RPMI7951 (cell line): Measurements from ENCODE around the gene ABTB2. TPM values are rescaled to one million over a fixed set of nuclear protein-coding genes. Genes with fewer than 3 reads are reported as not detected.
A peak's percentile ranks its signal among the peaks of the same experiment; 100 is the strongest.

Source experiments
- DNase-seq: peaks from one replicate; pipeline ENCODE4 v3.0.0-alpha.2; 2012; ENCODE audit warnings: low read depth
- total RNA-seq: library from RNA; depleted of rRNA; stranded (reverse); fragments of >200 nt; shearing (Covaris generic); gene quantifications from 2 replicates; pipeline ENCODE4 v1.2.3, GENCODE V29; 2014

The ABTB2 gene
- total RNA-seq, 1 experiment from 2014 or later, result 2.8 TPM

- DNase-seq, result no peak
Observed at GRCh38 chr11:34169686-34170085, 188.1 kb downstream of the ABTB2 start.

- DNase-seq, result no peak
Observed at GRCh38 chr11:34168642-34169420, 189.0 kb downstream of the ABTB2 start.

- no peak for DNase-seq
Observed at GRCh38 chr11:34167961-34168360, 189.8 kb downstream of the ABTB2 start.

DNA sequence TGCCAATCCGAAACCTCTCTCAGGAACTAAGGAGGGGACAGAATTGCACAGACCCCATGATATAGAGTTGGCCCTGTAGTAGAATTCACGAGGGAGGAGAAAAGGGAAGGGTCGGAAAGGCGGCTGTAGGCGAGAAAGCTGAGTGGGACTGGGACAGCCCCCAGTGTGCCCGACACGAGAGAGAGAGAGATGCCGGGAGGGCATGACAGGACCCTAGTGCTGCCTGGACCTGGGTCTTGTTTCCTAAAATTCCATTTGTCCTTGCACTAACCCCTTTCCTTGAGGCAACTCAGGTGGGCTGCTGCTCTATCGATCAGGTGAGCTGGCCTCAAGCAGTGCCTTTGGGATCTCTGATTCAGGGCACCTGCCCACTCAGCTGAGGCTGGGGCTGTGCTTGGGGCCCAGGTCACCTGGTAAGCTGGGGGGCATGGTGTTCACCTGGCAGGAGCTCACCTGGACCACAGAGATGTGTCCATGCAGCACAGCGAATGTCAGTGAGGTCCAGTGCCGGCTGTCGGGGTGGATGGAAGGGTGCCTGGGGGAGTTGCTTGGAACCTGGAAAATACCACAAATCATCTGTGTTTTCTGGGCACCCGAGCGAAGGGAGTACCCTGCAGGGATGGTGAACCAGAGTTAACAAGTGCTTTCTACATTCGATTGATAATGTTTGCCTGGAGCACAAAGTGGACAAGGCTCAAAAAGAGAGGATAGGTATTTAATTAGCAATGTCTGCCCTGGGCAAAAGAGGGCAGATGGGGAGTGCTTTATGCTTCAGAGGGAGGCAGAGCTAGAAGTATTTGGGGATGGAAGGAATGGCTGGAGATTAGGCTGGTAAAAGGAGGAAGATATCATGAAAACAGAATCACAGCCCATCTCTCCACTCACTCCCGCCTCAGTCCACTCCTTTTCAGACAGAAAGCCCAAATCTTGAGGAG lies 190.7 kb downstream of the ABTB2 start:
- DNase-seq, result no peak

- peak; percentile 66 for DNase-seq
Observed at GRCh38 chr11:34165786-34166555, 191.8 kb downstream of the ABTB2 start.

DNA sequence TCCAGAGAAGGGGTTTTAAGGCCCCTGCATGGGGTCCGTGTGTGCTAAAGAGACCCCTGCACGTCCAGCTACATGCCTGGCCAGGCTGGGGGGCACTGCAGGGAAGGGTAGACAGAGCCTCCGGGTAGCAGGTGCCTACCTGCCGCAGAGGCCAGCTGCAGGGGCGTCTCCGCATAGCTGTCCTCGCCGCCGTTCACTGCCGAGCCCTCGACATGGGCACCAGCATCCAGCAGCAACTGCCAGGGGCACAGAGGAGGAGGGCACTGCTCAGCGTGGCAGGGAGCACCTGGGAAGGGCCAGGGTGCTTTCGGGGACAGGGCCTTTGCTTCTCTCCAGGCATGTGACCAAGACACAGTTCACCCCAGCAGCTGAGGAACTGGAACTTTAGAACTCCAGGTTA lies 192.7 kb downstream of the ABTB2 start:
- no peak for DNase-seq

GRCh38 chr11:34162856-34163255 lies 195.0 kb downstream of the ABTB2 start:
- DNase-seq, result no peak

DNA sequence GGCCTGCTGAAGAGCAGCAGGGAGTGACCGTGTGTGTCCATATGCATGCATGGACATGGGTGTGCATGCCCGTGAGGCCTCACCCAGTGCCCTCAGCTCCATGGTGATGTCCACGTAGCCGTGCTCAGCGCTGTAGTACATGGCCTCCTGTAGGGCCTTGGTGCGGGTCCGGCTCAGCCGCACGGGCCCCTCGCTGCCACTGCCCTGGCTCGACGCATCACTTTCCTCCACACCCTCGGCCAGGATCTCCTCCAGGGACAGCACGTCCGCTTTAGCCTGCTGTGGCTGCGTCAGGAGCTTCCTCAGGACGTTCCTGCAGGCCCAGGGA lies 195.4 kb downstream of the ABTB2 start:
- DNase-seq, result no peak

- DNase-seq, result peak; percentile 27
Observed at GRCh38 chr11:34161812-34162492, 195.9 kb downstream of the ABTB2 start.

DNA sequence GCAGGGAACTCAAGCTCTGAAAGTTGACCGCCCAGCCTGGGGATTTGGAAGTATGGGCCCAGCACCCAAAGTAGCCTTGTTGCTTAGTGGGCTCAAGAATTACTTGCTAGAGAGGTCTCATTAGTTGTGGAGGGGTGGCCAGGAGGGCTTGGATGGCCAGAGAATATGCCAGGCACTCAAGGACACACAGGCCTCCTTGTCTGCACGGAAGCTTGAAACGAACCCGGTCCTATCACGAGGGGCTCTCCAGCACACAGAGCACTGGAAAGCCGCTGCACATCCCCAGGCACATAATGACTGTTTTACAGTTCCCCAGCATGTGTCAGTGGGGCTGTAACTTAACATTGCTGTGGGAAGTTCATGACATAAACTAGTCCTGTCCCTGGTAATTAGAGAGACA lies 196.4 kb downstream of the ABTB2 start:
- no peak for DNase-seq

- no peak for DNase-seq
Observed at GRCh38 chr11:34160791-34161190, 197.0 kb downstream of the ABTB2 start.

DNA sequence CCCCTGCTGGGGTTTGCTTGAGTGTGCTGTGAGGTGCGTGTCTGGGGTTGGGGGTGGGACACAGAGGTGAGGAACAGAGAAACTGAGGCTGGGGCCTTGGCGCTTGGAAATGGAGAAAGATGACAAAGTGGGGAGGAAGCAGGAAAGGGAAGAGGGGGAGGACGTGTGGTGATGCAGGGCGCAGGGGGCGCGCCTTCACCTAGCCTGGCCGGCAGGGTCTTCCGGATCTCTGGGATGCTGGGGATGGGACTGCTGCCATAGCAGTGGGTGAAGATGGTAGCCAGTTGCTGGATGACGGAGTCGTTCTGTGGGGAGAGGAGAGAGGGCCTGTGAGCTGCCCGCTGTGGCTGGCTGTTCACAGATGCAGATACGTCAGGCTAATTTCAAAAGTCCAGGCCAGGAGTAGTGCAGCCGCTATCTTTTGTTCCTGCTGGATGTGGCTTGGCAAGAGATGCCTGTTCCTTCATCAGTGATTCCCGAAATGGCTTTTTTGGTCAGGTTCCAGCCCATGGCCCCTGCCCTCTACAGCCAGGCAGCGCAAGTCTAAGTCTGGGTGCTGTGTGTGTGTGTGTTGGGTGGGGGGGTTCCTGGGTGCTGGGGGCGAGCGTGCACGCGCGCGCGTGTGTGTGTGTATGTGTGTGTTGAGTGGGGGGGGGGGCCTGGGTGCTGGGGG lies 197.6 kb downstream of the ABTB2 start:
- no peak for DNase-seq

DNA sequence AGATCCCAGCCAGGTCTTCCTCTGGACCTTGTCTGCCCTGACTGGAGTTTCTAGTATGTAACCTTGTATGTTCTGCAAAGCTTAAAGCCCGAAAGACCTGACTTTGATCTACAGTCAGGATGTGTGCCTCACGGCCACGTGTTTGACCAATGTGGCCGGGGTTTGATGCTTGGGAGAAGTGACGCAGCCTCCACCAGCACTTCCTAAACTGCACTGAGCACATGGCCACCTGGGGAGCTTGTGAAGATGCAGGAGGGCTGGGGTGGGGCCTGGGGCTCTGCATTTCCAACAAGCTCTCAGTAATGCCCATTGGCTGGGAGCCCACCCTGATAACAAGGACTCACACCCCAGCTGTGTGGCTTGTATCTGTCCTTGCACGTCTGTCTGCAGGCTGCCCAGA lies 199.1 kb downstream of the ABTB2 start:
- no peak for DNase-seq

DNA sequence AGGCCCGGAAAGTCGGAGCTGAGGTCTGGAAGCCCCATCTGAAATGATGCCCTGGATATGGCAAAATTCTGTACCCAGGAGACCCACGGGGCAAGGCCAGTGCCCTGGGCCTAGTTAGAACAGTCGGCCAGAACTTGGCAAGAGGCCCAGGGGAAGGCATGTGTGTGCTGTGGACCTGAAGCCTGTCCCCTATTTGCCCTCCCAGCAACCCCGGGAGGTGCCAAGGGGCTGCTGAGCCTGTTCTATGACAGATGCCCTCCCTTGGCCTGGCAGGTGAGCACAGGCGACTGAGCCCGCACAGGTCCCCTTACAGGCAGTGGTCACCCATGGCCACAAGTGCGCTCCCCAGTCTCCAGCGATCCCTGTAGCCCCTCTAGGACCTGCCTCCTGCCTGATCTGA lies 200.6 kb downstream of the ABTB2 start:
- DNase-seq, result no peak

GRCh38 chr11:34155757-34156062 lies 202.1 kb downstream of the ABTB2 start:
- no peak for DNase-seq

DNA sequence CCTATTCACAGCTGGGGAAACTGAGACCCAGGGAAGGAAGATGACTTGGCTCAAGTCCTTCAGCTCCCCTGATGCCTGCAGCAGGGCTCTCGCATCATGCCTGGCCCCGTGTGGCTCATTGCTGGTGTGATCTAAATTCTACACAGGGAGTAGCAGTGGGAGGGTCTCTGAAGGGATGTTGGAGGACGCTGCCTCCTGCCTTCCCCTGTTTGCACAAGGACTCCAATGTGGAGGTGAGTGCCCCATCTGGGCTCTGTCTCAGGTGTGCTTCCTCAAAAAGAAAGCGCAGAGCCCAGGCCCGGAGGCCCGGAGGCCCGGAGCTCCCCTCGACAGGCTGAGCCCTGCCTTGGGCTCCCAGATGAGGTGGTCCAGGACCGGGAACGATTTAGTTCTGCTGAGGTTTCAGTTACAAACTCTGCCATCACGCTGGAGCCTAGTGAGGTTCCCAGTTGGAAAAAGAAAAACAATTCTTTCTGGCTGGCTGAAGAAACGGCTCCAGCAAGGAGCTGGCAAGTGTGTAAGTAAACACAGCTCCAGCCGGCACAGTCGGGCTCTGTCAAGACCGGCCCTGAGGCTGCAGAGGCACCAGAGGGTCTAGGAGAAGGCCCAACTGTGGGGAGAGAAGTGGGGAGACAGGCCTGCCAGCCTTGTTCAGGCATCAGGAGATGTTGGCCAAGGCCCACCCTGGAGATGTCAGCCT lies 202.6 kb downstream of the ABTB2 start:
- DNase-seq, result no peak

GRCh38 chr11:34154059-34154875 lies 203.5 kb downstream of the ABTB2 start:
- no peak for DNase-seq

GRCh38 chr11:34151916-34152845 lies 205.6 kb downstream of the ABTB2 start:
- DNase-seq, result no peak

GRCh38 chr11:34151166-34151565 lies 206.6 kb downstream of the ABTB2 start:
- DNase-seq, result no peak
